Tibial artery (tissue), 4 donors: ENCODE measurements around the gene MYO18A.

Experiments
- DNase-seq, 2 donors: peaks; one replicate each; pipeline ENCODE4 v3.0.0-alpha.2; 2019
- H3K27ac ChIP-seq, 2 donors: fragments of 200-600 bp; sonication (generic) in 1 of 2; 1 replicate in 1 of 2; 2 replicates in 1 of 2; pipeline ENCODE4 v1.5.1; 2018 to 2019; ENCODE audit warnings: mild to moderate bottlenecking in 1 of 2
- H3K27me3 ChIP-seq, 2 donors: fragments of 200-600 bp; sonication (generic) in 1 of 2; one replicate each; pipeline versions ENCODE4 v1.5.1 to v1.6.0; 2016 to 2019
- H3K36me3 ChIP-seq, 3 donors: fragments of 200-600 bp; sonication (generic) in 2 of 3; one replicate each; pipeline ENCODE4 v1.5.1; 2016 to 2019; ENCODE audit warnings: mild to moderate bottlenecking in 2 of 3
- H3K4me1 ChIP-seq, 4 donors: fragments of 200-600 bp; sonication (generic) in 2 of 4; 1 replicate in 3 of 4; 2 replicates in 1 of 4; pipeline ENCODE4 v1.5.1; 2016 to 2019
- H3K4me3 ChIP-seq, 2 donors: fragments of 200-600 bp; sonication (generic) in 1 of 2; 1 replicate in 1 of 2; 2 replicates in 1 of 2; pipeline ENCODE4 v1.5.1; 2018 to 2019; ENCODE audit warnings: mild to moderate bottlenecking in 2 of 2
- H3K9me3 ChIP-seq, 3 donors: fragments of 200-600 bp; sonication (generic) in 1 of 3; one replicate each; pipeline ENCODE4 v1.5.1; 2016 to 2019
- CTCF ChIP-seq, 2 experiments: fragments of 200-600 bp in 1 of 2; fragments of 450-650 bp in 1 of 2; IDR thresholded peaks; one replicate each; pipeline ENCODE4 v1.5.1; 2017 to 2019; ENCODE audit warnings: antibody characterized with exemption in 2 of 2, mild to moderate bottlenecking in 1 of 2, moderate library complexity in 1 of 2
- intact Hi-C: fragments of 100-400 bp; cut with DNase I; formaldehyde crosslinking; loops from one replicate; pipeline ENCODE4 v1.15.0; 2023; ENCODE audit warnings: low total_unique reads

Gene MYO18A

GRCh38 chr17:29167393-29168078, 12.7 kb downstream of the MYO18A start:
- TF ChIP-seq CTCF (IDR thresholded peaks at IDR 0.05): no peak
- peaks cover 9 to 23% (median 16%) of the 10 kb centered on the region in 3 donors for H3K36me3 ChIP-seq
- H3K4me3 ChIP-seq: no peak overlapping the region
- no peak for DNase-seq
- intact Hi-C loops: no loop called here
- no peaks in the 10 kb centered on the region for H3K27me3 ChIP-seq
- H3K4me1 ChIP-seq: peaks cover 0 to 22% (median 12%) of the 10 kb centered on the region in 4 donors
- no peak overlapping the region for H3K27ac ChIP-seq
- no peaks in the 10 kb centered on the region for H3K9me3 ChIP-seq

- Histone ChIP-seq H3K27me3 (no peaks in the 10 kb centered on the region), H3K9me3 (no peaks in the 10 kb centered on the region), H3K27ac (no peak overlapping the region), H3K36me3 (peaks cover 9 to 23% (median 16%) of the 10 kb centered on the region in 3 donors), H3K4me1 (peaks cover 0 to 22% (median 12%) of the 10 kb centered on the region in 4 donors), H3K4me3 (no peak overlapping the region)
- no peak for DNase-seq
- intact Hi-C loops: no loop called here
- TF ChIP-seq CTCF (IDR thresholded peaks at IDR 0.05): no peak
These were observed 13.7 kb downstream of the MYO18A start for GRCh38 chr17:29166507-29166887.

- intact Hi-C loops: no loop called here
- Histone ChIP-seq H3K27me3 (no peaks in the 10 kb centered on the region), H3K4me1 (peaks cover 0 to 22% (median 12%) of the 10 kb centered on the region in 4 donors), H3K36me3 (peaks cover 9 to 23% (median 16%) of the 10 kb centered on the region in 3 donors), H3K4me3 (no peak overlapping the region), H3K27ac (no peak overlapping the region), H3K9me3 (no peaks in the 10 kb centered on the region)
- no peak for DNase-seq
- no peak for TF ChIP-seq CTCF (IDR thresholded peaks at IDR 0.05)
These were observed 14.2 kb downstream of the MYO18A start for GRCh38 chr17:29165800-29166506.

- H3K36me3 ChIP-seq: peaks cover 9 to 23% (median 16%) of the 10 kb centered on the region in 3 donors
- H3K27me3 ChIP-seq: no peaks in the 10 kb centered on the region
- DNase-seq: no peak
- H3K4me1 ChIP-seq: peaks cover 0 to 22% (median 12%) of the 10 kb centered on the region in 4 donors
- no peak for TF ChIP-seq CTCF (IDR thresholded peaks at IDR 0.05)
- no peaks in the 10 kb centered on the region for H3K9me3 ChIP-seq
- H3K4me3 ChIP-seq: no peak overlapping the region
- no peak overlapping the region for H3K27ac ChIP-seq
- intact Hi-C loops: no loop called here
These were observed 14.9 kb downstream of the MYO18A start for GRCh38 chr17:29165261-29165660.

- TF ChIP-seq CTCF (IDR thresholded peaks at IDR 0.05): no peak
- Histone ChIP-seq H3K36me3 (peaks cover 9 to 23% (median 16%) of the 10 kb centered on the region in 3 donors), H3K4me1 (peaks cover 0 to 34% (median 18%) of the 10 kb centered on the region in 4 donors), H3K9me3 (no peaks in the 10 kb centered on the region), H3K27ac (peak overlapping the region in 1 of 2 donors; percentile 59), H3K27me3 (no peaks in the 10 kb centered on the region), H3K4me3 (no peak overlapping the region)
- intact Hi-C loops: no loop called here
- DNase-seq: no peak
These were observed 16.6 kb downstream of the MYO18A start for GRCh38 chr17:29163563-29163962.
